ENCODE measurements around the gene ZDHHC11B.
"Not testable (repeated sequence)": the region's sequence is repeated elsewhere in the genome, so short reads cannot be mapped to it uniquely, and the experiment has no call there.

Gene ZDHHC11B

DNA sequence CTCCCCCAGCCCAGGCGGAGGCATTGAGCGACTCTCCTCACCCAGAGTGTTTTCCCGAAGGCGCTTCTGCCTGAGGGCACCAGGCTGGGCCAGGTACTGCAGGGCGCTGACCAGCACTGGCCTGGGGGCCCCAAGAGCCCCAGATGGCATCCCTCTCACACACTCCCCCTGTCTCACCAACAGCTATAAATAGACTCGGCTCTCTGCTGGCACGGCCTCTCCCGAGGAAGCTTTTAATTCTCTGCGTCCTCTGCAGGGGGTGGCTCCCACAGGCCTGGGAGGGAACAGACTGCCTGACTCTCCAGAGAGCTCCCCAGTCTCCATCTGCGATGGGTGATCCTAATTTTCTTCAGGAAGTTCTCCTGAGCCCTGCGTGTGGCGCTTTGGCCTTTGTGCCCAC lies 2.2 kb downstream of the ZDHHC11B start:
- not testable (repeated sequence) for H3K9ac ChIP-seq (ENCODE audit: low read length); H3K27ac ChIP-seq (ENCODE audit: low read depth, low read length); H3K4me1 ChIP-seq (ENCODE audit: control insufficient read depth, insufficient read depth, low read length); H3K27me3 ChIP-seq (ENCODE audit: control insufficient read depth, insufficient read depth, low read length); H3K4me3 ChIP-seq (ENCODE audit: low read length); H3K36me3 ChIP-seq (ENCODE audit: control insufficient read depth, insufficient read depth, low read length)

DNA sequence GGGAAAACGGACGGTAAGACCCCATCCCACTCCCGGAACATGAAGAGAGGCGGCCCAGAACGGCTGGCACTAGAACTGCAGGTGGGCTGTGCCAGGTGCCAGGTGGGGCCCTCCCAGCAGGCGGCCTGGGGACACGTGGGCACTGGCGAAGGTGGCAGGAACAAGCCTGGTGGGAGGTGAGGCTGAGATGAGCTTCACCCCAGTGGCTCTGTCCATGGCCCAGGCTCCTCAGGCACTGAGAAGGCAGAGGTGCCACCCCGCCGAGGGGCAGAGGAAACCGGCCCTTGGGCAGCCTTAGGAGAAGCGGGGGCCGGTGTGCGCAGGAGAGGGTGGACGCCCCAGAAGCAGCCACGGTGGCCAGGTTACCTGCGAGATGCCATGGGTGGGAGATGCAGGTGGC lies 4.0 kb downstream of the ZDHHC11B start:
- H3K27ac ChIP-seq (ENCODE audit: low read depth, low read length); H3K4me1 ChIP-seq (ENCODE audit: control insufficient read depth, insufficient read depth, low read length); H3K36me3 ChIP-seq (ENCODE audit: control insufficient read depth, insufficient read depth, low read length); H3K9ac ChIP-seq (ENCODE audit: low read length); H3K27me3 ChIP-seq (ENCODE audit: control insufficient read depth, insufficient read depth, low read length); H3K4me3 ChIP-seq (ENCODE audit: low read length): not testable (repeated sequence)

GRCh38 chr5:778967-779366 lies 5.6 kb downstream of the ZDHHC11B start:
- H3K4me1 ChIP-seq (ENCODE audit: control insufficient read depth, insufficient read depth, low read length); H3K36me3 ChIP-seq (ENCODE audit: control insufficient read depth, insufficient read depth, low read length); H3K4me3 ChIP-seq (ENCODE audit: low read length); H3K27ac ChIP-seq (ENCODE audit: low read depth, low read length); H3K9ac ChIP-seq (ENCODE audit: low read length); H3K27me3 ChIP-seq (ENCODE audit: control insufficient read depth, insufficient read depth, low read length): not testable (repeated sequence)

DNA sequence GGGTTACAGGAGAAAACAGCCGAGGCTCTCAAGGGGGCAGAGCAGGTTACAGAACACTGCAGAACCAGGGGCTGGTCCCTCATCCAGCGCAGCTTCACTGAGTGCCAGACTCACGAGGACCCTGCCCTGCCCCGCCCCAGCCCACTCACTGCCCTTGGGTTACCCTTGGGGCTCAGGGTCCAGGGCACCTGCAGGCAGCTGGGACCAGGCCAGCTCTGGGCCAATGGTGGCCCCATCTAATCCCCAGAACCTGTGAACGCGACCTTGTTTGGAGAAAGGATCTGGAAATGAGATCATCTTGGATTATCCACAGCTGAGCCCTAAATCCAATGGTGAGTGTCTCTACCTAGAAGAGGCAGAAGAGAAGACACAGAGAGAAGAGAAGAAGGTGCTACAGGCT lies 6.1 kb downstream of the ZDHHC11B start:
- H3K4me1 ChIP-seq (ENCODE audit: control insufficient read depth, insufficient read depth, low read length); H3K27ac ChIP-seq (ENCODE audit: low read depth, low read length); H3K36me3 ChIP-seq (ENCODE audit: control insufficient read depth, insufficient read depth, low read length); H3K27me3 ChIP-seq (ENCODE audit: control insufficient read depth, insufficient read depth, low read length); H3K4me3 ChIP-seq (ENCODE audit: low read length); H3K9ac ChIP-seq (ENCODE audit: low read length): not testable (repeated sequence)

DNA sequence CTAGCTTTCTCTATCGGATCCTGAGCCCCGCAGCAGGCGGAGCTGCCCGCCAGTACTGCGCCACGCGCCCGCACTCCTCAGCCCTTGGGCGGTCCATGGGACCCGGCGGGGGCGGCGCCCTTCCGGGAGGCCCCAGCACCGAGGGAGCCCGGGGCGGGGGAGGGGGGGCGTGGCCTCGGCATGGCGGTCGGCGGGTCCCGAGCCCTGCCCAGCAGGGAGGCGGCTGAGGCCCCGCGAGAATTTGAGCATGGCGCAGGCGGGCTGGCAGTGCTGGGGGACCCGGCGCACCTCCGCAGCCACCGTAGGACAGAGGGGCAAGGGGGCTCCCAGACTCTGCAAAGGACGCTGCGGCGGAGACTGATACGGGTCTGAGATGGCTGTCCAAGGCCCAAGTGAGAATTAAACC lies 6.8 kb downstream of the ZDHHC11B start:
- no peaks in the 10 kb centered on the region for H3K27me3 ChIP-seq (ENCODE audit: control insufficient read depth, insufficient read depth, low read length)
- no peaks in the 10 kb centered on the region for H3K36me3 ChIP-seq (ENCODE audit: control insufficient read depth, insufficient read depth, low read length)
- H3K9ac ChIP-seq (ENCODE audit: low read length) = no peak overlapping the region
- no peak overlapping the region for H3K4me3 ChIP-seq (ENCODE audit: low read length)
- H3K4me1 ChIP-seq (ENCODE audit: control insufficient read depth, insufficient read depth, low read length) = no peaks in the 10 kb centered on the region
- no peak overlapping the region for H3K27ac ChIP-seq (ENCODE audit: low read depth, low read length)

- Histone ChIP-seq H3K4me3 (ENCODE audit: low read length) (peak overlapping the region; percentile 55), H3K27ac (ENCODE audit: low read depth, low read length) (peak overlapping the region; percentile 43), H3K27me3 (ENCODE audit: control insufficient read depth, insufficient read depth, low read length) (no peaks in the 10 kb centered on the region), H3K4me1 (ENCODE audit: control insufficient read depth, insufficient read depth, low read length) (no peaks in the 10 kb centered on the region), H3K36me3 (ENCODE audit: control insufficient read depth, insufficient read depth, low read length) (no peaks in the 10 kb centered on the region), H3K9ac (ENCODE audit: low read length) (no peak overlapping the region)
These were observed 7.4 kb downstream of the ZDHHC11B start for GRCh38 chr5:776862-777711.

- Histone ChIP-seq H3K4me3 (ENCODE audit: low read length) (peak overlapping the region; percentile 55), H3K27ac (ENCODE audit: low read depth, low read length) (no peak overlapping the region), H3K27me3 (ENCODE audit: control insufficient read depth, insufficient read depth, low read length) (no peaks in the 10 kb centered on the region), H3K9ac (ENCODE audit: low read length) (no peak overlapping the region), H3K4me1 (ENCODE audit: control insufficient read depth, insufficient read depth, low read length) (no peaks in the 10 kb centered on the region), H3K36me3 (ENCODE audit: control insufficient read depth, insufficient read depth, low read length) (no peaks in the 10 kb centered on the region)
These were observed 8.3 kb downstream of the ZDHHC11B start for GRCh38 chr5:775961-776861.

- H3K36me3 ChIP-seq (ENCODE audit: control insufficient read depth, insufficient read depth, low read length); H3K4me1 ChIP-seq (ENCODE audit: control insufficient read depth, insufficient read depth, low read length); H3K4me3 ChIP-seq (ENCODE audit: low read length); H3K27ac ChIP-seq (ENCODE audit: low read depth, low read length); H3K9ac ChIP-seq (ENCODE audit: low read length); H3K27me3 ChIP-seq (ENCODE audit: control insufficient read depth, insufficient read depth, low read length): not testable (repeated sequence)
These were observed 9.0 kb downstream of the ZDHHC11B start for GRCh38 chr5:775595-775960.

DNA sequence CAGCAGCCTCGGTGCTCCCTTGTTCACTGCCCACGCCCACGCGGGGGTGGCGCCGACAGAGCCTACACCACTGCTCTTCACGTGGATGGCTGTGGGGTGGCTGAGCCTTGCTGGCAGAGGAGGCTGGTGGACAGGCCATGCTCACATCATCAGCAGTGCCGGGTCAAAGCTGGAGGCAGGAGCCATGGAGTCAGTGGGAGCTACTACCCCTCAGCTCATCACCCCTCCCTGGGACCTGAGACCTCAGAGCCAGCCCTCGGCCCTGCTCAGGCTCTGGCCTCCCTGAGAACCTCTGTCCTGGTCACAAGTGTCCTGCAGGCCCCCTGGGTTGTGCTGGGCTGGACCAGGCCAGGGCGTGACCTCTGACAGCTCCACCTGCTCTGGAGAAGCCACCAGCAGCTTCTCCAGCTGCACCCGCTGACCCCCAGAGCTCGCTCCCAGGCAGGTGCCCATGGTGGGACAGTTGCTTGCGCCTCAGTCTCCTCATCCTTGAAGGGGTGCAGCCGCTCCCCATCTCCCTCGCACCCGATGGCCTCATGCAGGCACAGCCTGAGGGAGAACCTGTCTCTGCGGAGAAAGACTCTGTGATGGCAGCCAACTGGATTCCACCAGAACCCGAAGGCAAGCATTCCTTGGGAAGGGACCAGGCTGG lies 9.5 kb downstream of the ZDHHC11B start:
- H3K27me3 ChIP-seq (ENCODE audit: control insufficient read depth, insufficient read depth, low read length); H3K4me1 ChIP-seq (ENCODE audit: control insufficient read depth, insufficient read depth, low read length); H3K4me3 ChIP-seq (ENCODE audit: low read length); H3K9ac ChIP-seq (ENCODE audit: low read length); H3K36me3 ChIP-seq (ENCODE audit: control insufficient read depth, insufficient read depth, low read length); H3K27ac ChIP-seq (ENCODE audit: low read depth, low read length): not testable (repeated sequence)

DNA sequence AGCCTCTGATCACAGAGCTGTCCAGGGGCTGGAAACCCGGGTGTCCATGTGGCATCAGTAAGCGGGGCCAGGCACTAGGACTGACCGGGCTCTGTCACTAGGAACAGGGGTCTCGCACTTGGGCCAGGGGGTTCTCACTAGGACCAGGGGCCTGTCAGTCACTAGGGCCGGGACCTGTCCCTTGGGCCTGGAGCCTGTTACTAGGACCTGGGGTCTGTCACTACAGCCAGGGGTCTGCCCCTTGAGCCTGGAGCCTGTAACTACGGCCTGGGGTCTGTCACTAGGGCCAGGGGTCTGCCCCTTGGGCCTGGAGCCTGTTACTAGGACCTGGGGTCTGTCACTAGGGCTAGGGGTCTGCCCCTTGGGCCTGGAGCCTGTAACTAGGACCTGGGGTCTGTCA lies 10.2 kb downstream of the ZDHHC11B start:
- not testable (repeated sequence) for H3K36me3 ChIP-seq (ENCODE audit: control insufficient read depth, insufficient read depth, low read length); H3K27me3 ChIP-seq (ENCODE audit: control insufficient read depth, insufficient read depth, low read length); H3K9ac ChIP-seq (ENCODE audit: low read length); H3K27ac ChIP-seq (ENCODE audit: low read depth, low read length); H3K4me1 ChIP-seq (ENCODE audit: control insufficient read depth, insufficient read depth, low read length); H3K4me3 ChIP-seq (ENCODE audit: low read length)

GRCh38 chr5:773517-774264 lies 10.8 kb downstream of the ZDHHC11B start:
- H3K27ac ChIP-seq (ENCODE audit: low read depth, low read length) = no peak overlapping the region

GRCh38 chr5:772931-773330 lies 11.6 kb downstream of the ZDHHC11B start:
- H3K4me1 ChIP-seq (ENCODE audit: control insufficient read depth, insufficient read depth, low read length) = not testable (repeated sequence)

More at GRCh38 chr5:773517-774264, 10.8 kb downstream of the ZDHHC11B start:
- H3K9ac ChIP-seq (ENCODE audit: low read length) = no peak overlapping the region
- H3K4me3 ChIP-seq (ENCODE audit: low read length) = no peak overlapping the region
- no peaks in the 10 kb centered on the region for H3K4me1 ChIP-seq (ENCODE audit: control insufficient read depth, insufficient read depth, low read length)
- H3K36me3 ChIP-seq (ENCODE audit: control insufficient read depth, insufficient read depth, low read length) = no peaks in the 10 kb centered on the region
- H3K27me3 ChIP-seq (ENCODE audit: control insufficient read depth, insufficient read depth, low read length) = no peaks in the 10 kb centered on the region

More at GRCh38 chr5:772931-773330, 11.6 kb downstream of the ZDHHC11B start:
- not testable (repeated sequence) for H3K36me3 ChIP-seq (ENCODE audit: control insufficient read depth, insufficient read depth, low read length); H3K27me3 ChIP-seq (ENCODE audit: control insufficient read depth, insufficient read depth, low read length); H3K4me3 ChIP-seq (ENCODE audit: low read length); H3K9ac ChIP-seq (ENCODE audit: low read length); H3K27ac ChIP-seq (ENCODE audit: low read depth, low read length)

Data from rectal smooth muscle tissue (tissue), 1 donor.